PC-3 (cell line): Measurements from ENCODE around the gene TRAPPC10. TPM values are rescaled to one million over a fixed set of nuclear protein-coding genes. Genes with fewer than 3 reads are reported as not detected.

Source experiments
- ATAC-seq: fragments of 200-7000 bp; cut with Tn5 transposase; 2 replicates; pipeline ENCODE4 v1.9.1; 2020; ENCODE audit warnings: mild to moderate bottlenecking, moderate library complexity
- BruUV-seq: library from RNA; stranded (reverse); fragments of 400-500 nt; replicated peaks from 2 replicates; lab custom pipeline; 2021; lab: Mats Ljungman, UMichigan
- CTCF ChIA-PET: fragments of 300-600 bp; sonication (Branson Sonifier 250); formaldehyde crosslinking; loops from one replicate; lab custom pipeline; 2022; ENCODE audit warnings: antibody characterized with exemption; lab: Charles Lee
- POLR2A ChIA-PET: fragments of 300-600 bp; sonication (Branson Sonifier 250); formaldehyde crosslinking; loops from one replicate; lab custom pipeline; 2022; ENCODE audit warnings: antibody characterized with exemption; ENCODE audit not compliant: unreplicated experiment; lab: Charles Lee
- DNase-seq: peaks from one replicate; pipeline ENCODE4 v3.0.0-alpha.2; 2015
- H2AFZ ChIP-seq: fragments of 300-600 bp; sonication (generic); 2 replicates; pipeline ENCODE4 v1.6.0; 2016; ENCODE audit warnings: antibody characterized with exemption, low read length
- H3F3A ChIP-seq: fragments of 300-600 bp; sonication (generic); one replicate; pipeline ENCODE4 v1.6.0; 2017; ENCODE audit warnings: antibody characterized with exemption, low read length, control low read depth, mild to moderate bottlenecking; ENCODE audit not compliant: unreplicated experiment
- H3K27ac ChIP-seq: fragments of 300-600 bp; sonication (generic); 2 replicates; pipeline ENCODE4 v1.5.1; 2016; ENCODE audit warnings: mild to moderate bottlenecking, low read length
- H3K27me3 ChIP-seq: fragments of 300-600 bp; sonication (generic); 2 replicates; pipeline ENCODE4 v1.6.1; 2016; ENCODE audit warnings: low read length, mixed read lengths
- H3K36me3 ChIP-seq: fragments of 300-600 bp; sonication (generic); 2 replicates; pipeline ENCODE4 v1.6.1; 2016; ENCODE audit warnings: low read depth, mixed run types, low read length, mixed read lengths
- H3K4me1 ChIP-seq: fragments of 300-600 bp; sonication (generic); 2 replicates; pipeline ENCODE4 v1.5.1; 2016; ENCODE audit warnings: low read length; ENCODE audit not compliant: insufficient read depth
- H3K4me2 ChIP-seq: fragments of 300-600 bp; sonication (generic); 2 replicates; pipeline ENCODE4 v1.6.0; 2016; ENCODE audit warnings: low read length
- H3K4me3 ChIP-seq: fragments of 300-600 bp; sonication (generic); 2 replicates; pipeline ENCODE4 v1.5.1; 2016; ENCODE audit warnings: mild to moderate bottlenecking, low read length, mixed read lengths
- H3K79me2 ChIP-seq: fragments of 300-600 bp; sonication (generic); 2 replicates; pipeline ENCODE4 v1.6.1; 2017; ENCODE audit warnings: low read length, mixed read lengths
- H3K9ac ChIP-seq: fragments of 300-600 bp; sonication (generic); 2 replicates; pipeline ENCODE4 v1.6.0; 2016; ENCODE audit warnings: mild to moderate bottlenecking, low read length
- H3K9me2 ChIP-seq: fragments of 300-600 bp; sonication (generic); replicated peaks from 2 replicates; pipeline ENCODE4 v1.6.1; 2016; ENCODE audit warnings: mixed run types, low read length, mixed read lengths
- H3K9me3 ChIP-seq: fragments of 300-600 bp; sonication (generic); 2 replicates; pipeline ENCODE4 v1.6.1; 2016; ENCODE audit warnings: low read length, mixed read lengths
- H4K20me1 ChIP-seq: fragments of 300-600 bp; sonication (generic); 2 replicates; pipeline ENCODE4 v1.6.1; 2016; ENCODE audit warnings: low read length, mixed read lengths
- CTCF ChIP-seq: fragments of 300-600 bp; sonication (generic); conservative IDR thresholded peaks from 2 replicates; pipeline ENCODE4 v1.5.1; 2017; ENCODE audit warnings: antibody characterized with exemption, low read depth, mild to moderate bottlenecking, low read length
- EZH2 ChIP-seq: fragments of 300-600 bp; sonication (generic); IDR thresholded peaks from one replicate; pipeline ENCODE4 v1.6.1; 2017; ENCODE audit warnings: antibody characterized with exemption, mild to moderate bottlenecking, low read length; ENCODE audit not compliant: unreplicated experiment
- EZH2phosphoT487 ChIP-seq: fragments of 300-600 bp; sonication (generic); IDR thresholded peaks from 2 replicates; pipeline ENCODE4 v1.6.1; 2018; ENCODE audit warnings: mild to moderate bottlenecking, antibody characterized with exemption, low read length, borderline replicate concordance
- intact Hi-C: fragments of 100-400 bp; cut with micrococcal nuclease; formaldehyde crosslinking; loops from 2 replicates; pipeline ENCODE4 v1.9.0; 2023
- total RNA-seq: library from RNA; depleted of rRNA; stranded (reverse); fragments of >200 nt; gene quantifications from 2 replicates; pipeline ENCODE4 v1.2.3, GENCODE V29; 2014

TRAPPC10 gene
- total RNA-seq, 1 experiment from 2014 or later = 31.4 TPM

- BruUV-seq = no TSS peak
- ATAC-seq = no peak
- DNase-seq = no peak
- H3K27ac ChIP-seq = peak overlapping the region; percentile 62
- peak overlapping the region; percentile 2 for H3K4me2 ChIP-seq
- peaks cover 5% of the 10 kb centered on the region for H3F3A ChIP-seq
- H3K27me3 ChIP-seq = no peaks in the 10 kb centered on the region
- TF ChIP-seq EZH2phosphoT487 (no peak), EZH2 (no peak), CTCF (no peak)
- H3K9me3 ChIP-seq = no peaks in the 10 kb centered on the region
- ChIA-PET POLR2A (no interaction called here), CTCF (no interaction called here)
- H3K9me2 ChIP-seq = no peaks in the 10 kb centered on the region
- intact Hi-C loops = no loop called here
- peaks cover 15% of the 10 kb centered on the region for H3K4me1 ChIP-seq
- no peaks in the 10 kb centered on the region for H4K20me1 ChIP-seq
- no peaks in the 10 kb centered on the region for H3K36me3 ChIP-seq
- peak overlapping the region; percentile 55 for H2AFZ ChIP-seq
- peak overlapping the region; percentile 3; the same call in 1 of the 2 replicates for H3K9ac ChIP-seq
- no peak overlapping the region for H3K4me3 ChIP-seq
- no peaks in the 10 kb centered on the region for H3K79me2 ChIP-seq
Observed at GRCh38 chr21:44005593-44005992, 6.5 kb upstream of the TRAPPC10 start.

GRCh38 chr21:44006017-44006619, 6.0 kb upstream of the TRAPPC10 start:
- Histone ChIP-seq H3K4me3 (no peak overlapping the region), H3K27me3 (no peaks in the 10 kb centered on the region), H3K9me3 (no peaks in the 10 kb centered on the region), H3K4me2 (peak overlapping the region; percentile 2), H4K20me1 (no peaks in the 10 kb centered on the region), H2AFZ (peak overlapping the region; percentile 55), H3K9me2 (no peaks in the 10 kb centered on the region), H3K79me2 (peaks cover under 1% of the 10 kb centered on the region; the same call in 1 of the 2 replicates), H3K4me1 (peaks cover 18% of the 10 kb centered on the region), H3K9ac (peak overlapping the region; percentile 3; the same call in 1 of the 2 replicates), H3K27ac (peak overlapping the region; percentile 62), H3K36me3 (no peaks in the 10 kb centered on the region), H3F3A (peaks cover 5% of the 10 kb centered on the region)
- peak; percentile 80 for DNase-seq
- no TSS peak for BruUV-seq
- ChIA-PET CTCF (no interaction called here), POLR2A (no interaction called here)
- TF ChIP-seq EZH2 (no peak), EZH2phosphoT487 (no peak), CTCF (no peak)
- ATAC-seq = peak; percentile 100
- intact Hi-C loops = no loop called here

GRCh38 chr21:44006656-44007055, 5.5 kb upstream of the TRAPPC10 start:
- Histone ChIP-seq H3K27ac (peak overlapping the region; percentile 62), H3K27me3 (no peaks in the 10 kb centered on the region), H3K4me2 (peak overlapping the region; percentile 2), H3K9me2 (no peaks in the 10 kb centered on the region), H3K79me2 (peaks cover 6% of the 10 kb centered on the region; the same call in 1 of the 2 replicates), H3K4me1 (peaks cover 21% of the 10 kb centered on the region), H3K9ac (no peak overlapping the region), H3F3A (peaks cover 5% of the 10 kb centered on the region), H2AFZ (peak overlapping the region; percentile 55; the same call in 1 of the 2 replicates), H4K20me1 (no peaks in the 10 kb centered on the region), H3K9me3 (no peaks in the 10 kb centered on the region), H3K36me3 (no peaks in the 10 kb centered on the region), H3K4me3 (no peak overlapping the region)
- ChIA-PET POLR2A (no interaction called here), CTCF (no interaction called here)
- DNase-seq = no peak
- ATAC-seq = no peak
- intact Hi-C loops = no loop called here
- TF ChIP-seq EZH2 (no peak), CTCF (no peak), EZH2phosphoT487 (no peak)
- no TSS peak for BruUV-seq
